ENCODE results near the gene VIPR2.

Gene VIPR2

GRCh38 chr7:159042103-159042502 is 102.6 kb downstream of the VIPR2 start:
- ChIA-PET POLR2A (ENCODE audit: low non-redundant PET) (no interaction called here), CTCF (no interaction called here)
- no peak for DNase-seq (ENCODE audit: low spot score)
- TF ChIP-seq CTCF (conservative IDR thresholded peaks at IDR 0.05; ENCODE audit: low read depth): no peak
- no peak overlapping the region for H3K27ac ChIP-seq

- POLR2A ChIA-PET (ENCODE audit: low non-redundant PET): no interaction called here
- no peak for DNase-seq (ENCODE audit: low spot score)
- H3K27ac ChIP-seq: no peak overlapping the region
- no peak for TF ChIP-seq CTCF (conservative IDR thresholded peaks at IDR 0.05; ENCODE audit: low read depth)
- CTCF ChIA-PET: no interaction called here
Observed at GRCh38 chr7:159040912-159041711, 103.6 kb downstream of the VIPR2 start.

- DNase-seq (ENCODE audit: low spot score): no peak
- no peak overlapping the region for H3K27ac ChIP-seq
- TF ChIP-seq CTCF (conservative IDR thresholded peaks at IDR 0.05; ENCODE audit: low read depth): no peak
- CTCF ChIA-PET: no interaction called here
- POLR2A ChIA-PET (ENCODE audit: low non-redundant PET): no interaction called here
Observed at GRCh38 chr7:159040146-159040545, 104.5 kb downstream of the VIPR2 start.

- H3K27ac ChIP-seq: no peak overlapping the region
- ChIA-PET CTCF (no interaction called here), POLR2A (ENCODE audit: low non-redundant PET) (no interaction called here)
- TF ChIP-seq CTCF (conservative IDR thresholded peaks at IDR 0.05; ENCODE audit: low read depth): no peak
- DNase-seq (ENCODE audit: low spot score): no peak
Observed at GRCh38 chr7:159039716-159040115, 105.0 kb downstream of the VIPR2 start.

- H3K27ac ChIP-seq: no peak overlapping the region
- POLR2A ChIA-PET (ENCODE audit: low non-redundant PET): no interaction called here
- TF ChIP-seq CTCF (conservative IDR thresholded peaks at IDR 0.05; ENCODE audit: low read depth): no peak
- DNase-seq (ENCODE audit: low spot score): no peak
- CTCF ChIA-PET: no interaction called here
Observed at GRCh38 chr7:159038066-159038465, 106.6 kb downstream of the VIPR2 start.

GRCh38 chr7:159036916-159037605 is 107.6 kb downstream of the VIPR2 start:
- POLR2A ChIA-PET (ENCODE audit: low non-redundant PET): no interaction called here
- no peak overlapping the region for H3K27ac ChIP-seq
- no peak for TF ChIP-seq CTCF (conservative IDR thresholded peaks at IDR 0.05; ENCODE audit: low read depth)

More at GRCh38 chr7:159036916-159037605, 107.6 kb downstream of the VIPR2 start:
- CTCF ChIA-PET: interaction anchor here (0.7 kb wide), 1 partner anchor 111 kb away, joined by 4 read pairs; no protein-coding TSS in a partner anchor
- no peak for DNase-seq (ENCODE audit: low spot score)
